ENCODE measurements around the gene SLC35B2.

DNA sequence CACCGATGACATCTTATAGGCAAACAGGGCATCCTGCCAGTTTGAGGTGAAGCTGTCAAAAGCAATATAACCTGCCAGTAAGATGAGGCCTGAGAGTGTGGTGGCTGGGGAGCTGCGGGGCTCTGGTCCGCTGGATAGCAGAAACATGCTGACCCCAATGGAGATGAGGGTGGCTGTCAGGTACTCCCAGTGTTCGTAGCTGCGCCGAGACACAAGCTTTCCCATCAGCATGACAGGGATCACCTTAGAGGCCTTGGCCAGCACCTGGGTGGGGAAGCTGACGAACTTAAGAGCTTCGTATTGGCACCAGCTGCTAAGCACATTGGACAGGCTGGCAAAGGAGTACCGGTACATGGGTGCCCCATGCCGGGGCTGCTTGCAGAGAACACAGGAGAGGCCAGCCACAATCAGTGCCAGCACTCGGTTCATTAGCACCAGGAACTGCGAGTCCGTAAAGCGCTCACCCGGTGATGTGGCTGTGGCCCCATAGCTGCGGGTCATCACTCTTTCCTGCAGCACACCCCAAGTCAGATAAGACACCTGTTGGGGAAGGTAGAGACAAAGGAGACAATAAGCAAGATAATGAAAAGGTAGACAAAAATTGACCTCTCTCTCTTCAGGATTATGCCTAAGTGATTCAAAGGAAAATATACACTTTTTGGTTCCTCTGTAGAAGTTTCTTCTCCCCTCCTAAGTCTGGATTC, 2.1 kb downstream of the SLC35B2 start:
- TF ChIP-seq, protein P1, sequence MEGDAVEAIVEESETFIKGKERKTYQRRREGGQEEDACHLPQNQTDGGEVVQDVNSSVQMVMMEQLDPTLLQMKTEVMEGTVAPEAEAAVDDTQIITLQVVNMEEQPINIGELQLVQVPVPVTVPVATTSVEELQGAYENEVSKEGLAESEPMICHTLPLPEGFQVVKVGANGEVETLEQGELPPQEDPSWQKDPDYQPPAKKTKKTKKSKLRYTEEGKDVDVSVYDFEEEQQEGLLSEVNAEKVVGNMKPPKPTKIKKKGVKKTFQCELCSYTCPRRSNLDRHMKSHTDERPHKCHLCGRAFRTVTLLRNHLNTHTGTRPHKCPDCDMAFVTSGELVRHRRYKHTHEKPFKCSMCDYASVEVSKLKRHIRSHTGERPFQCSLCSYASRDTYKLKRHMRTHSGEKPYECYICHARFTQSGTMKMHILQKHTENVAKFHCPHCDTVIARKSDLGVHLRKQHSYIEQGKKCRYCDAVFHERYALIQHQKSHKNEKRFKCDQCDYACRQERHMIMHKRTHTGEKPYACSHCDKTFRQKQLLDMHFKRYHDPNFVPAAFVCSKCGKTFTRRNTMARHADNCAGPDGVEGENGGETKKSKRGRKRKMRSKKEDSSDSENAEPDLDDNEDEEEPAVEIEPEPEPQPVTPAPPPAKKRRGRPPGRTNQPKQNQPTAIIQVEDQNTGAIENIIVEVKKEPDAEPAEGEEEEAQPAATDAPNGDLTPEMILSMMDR (IDR thresholded peaks at IDR 0.05 in 8 of 11, conservative IDR thresholded peaks at IDR 0.05 in 3 of 11) = no peak
- TF ChIP-seq POLR2A (IDR thresholded peaks at IDR 0.05) (no peak), POLR2AphosphoS5 (IDR thresholded peaks at IDR 0.05) (peak; percentile 46 to 55 (median 50))

Measured in spleen (tissue), 7 donors.